ENCODE data around the gene SAMD4A. TPM values are rescaled to one million over a fixed set of nuclear protein-coding genes. Genes with fewer than 3 reads are reported as not detected.

SAMD4A gene
- polyA plus RNA-seq, 3 donors = 3.2 to 8.6 (median 4.2) TPM

GRCh38 chr14:54781961-54782750, 215.2 kb downstream of the SAMD4A start:
- H3K27ac ChIP-seq (ENCODE audit: low read depth in 1 of 2, low read length in 2 of 2) = peak overlapping the region; percentile 95
- peaks cover 88% of the 10 kb centered on the region for H3K4me1 Mint-ChIP-seq
- H3K79me2 ChIP-seq (ENCODE audit: insufficient read depth, low read length) = no peaks in the 10 kb centered on the region
- intact Hi-C loops (cut with micrococcal nuclease) = no loop called here
- H3K4me3 ChIP-seq (replicated peaks in 1 of 3; ENCODE audit: low read depth in 2 of 3, low read length in 3 of 3) = peak overlapping the region; percentile 35 to 77 (median 47)
- no peak for TF ChIP-seq CTCF (IDR thresholded peaks at IDR 0.05)
- H3K4me2 ChIP-seq (replicated peaks; ENCODE audit: extremely low read depth, low read length, poor library complexity, severe bottlenecking) = peak overlapping the region; percentile 78
- peak overlapping the region; percentile 85 for H2AFZ ChIP-seq (ENCODE audit: insufficient read depth, low read depth, low read length, poor library complexity, severe bottlenecking)
- peak overlapping the region; percentile 94 to 100 (median 98) for H3K27ac Mint-ChIP-seq
- H3K36me3 ChIP-seq (replicated peaks in 1 of 2; ENCODE audit: control insufficient read depth in 1 of 2, insufficient read depth in 2 of 2, low read length in 2 of 2) = peaks cover 0 to 5% of the 10 kb centered on the region in 2 donors
- H3K4me1 ChIP-seq (ENCODE audit: control insufficient read depth in 1 of 2, insufficient read depth in 2 of 2, low read length in 2 of 2) = peaks cover 89 to 97% of the 10 kb centered on the region in 2 donors
- WGBS (ENCODE audit: insufficient coverage) = 42% methylated on average over 13 of the region's 21 CpGs
- H3K4me3 Mint-ChIP-seq = peak overlapping the region; percentile 76 to 88
- peaks cover 0 to 5% (median 0%) of the 10 kb centered on the region in 7 donors for H3K9me3 Mint-ChIP-seq
- DNase-seq = no peak
- H3K9me3 ChIP-seq (replicated peaks in 1 of 2; ENCODE audit: control insufficient read depth in 1 of 2, insufficient read depth in 1 of 2, low read length in 2 of 2) = no peaks in the 10 kb centered on the region
- H4K20me1 ChIP-seq (ENCODE audit: insufficient read depth, low read length) = no peaks in the 10 kb centered on the region
- peaks cover 13 to 17% (median 14%) of the 10 kb centered on the region in 3 donors for H3K27me3 Mint-ChIP-seq (ENCODE audit: low read depth in 3 of 3)
- peaks cover 29 to 46% of the 10 kb centered on the region in 2 donors for H3K36me3 Mint-ChIP-seq
- H3K9ac ChIP-seq (ENCODE audit: insufficient read depth, low read length, poor library complexity, severe bottlenecking) = peak overlapping the region; percentile 58
- peaks cover 0 to 6% of the 10 kb centered on the region in 2 donors for H3K27me3 ChIP-seq (ENCODE audit: control insufficient read depth in 2 of 2, insufficient read depth in 2 of 2, low read length in 2 of 2)

GRCh38 chr14:54782751-54783659, 216.1 kb downstream of the SAMD4A start:
- Mint-ChIP-seq H3K27ac (peak overlapping the region; percentile 94 to 100 (median 98)), H3K4me3 (peak overlapping the region; percentile 76 to 88), H3K9me3 (peaks cover 0 to 5% (median 0%) of the 10 kb centered on the region in 7 donors), H3K36me3 (peaks cover 26 to 45% of the 10 kb centered on the region in 2 donors), H3K27me3 (ENCODE audit: low read depth in 3 of 3) (peaks cover 13 to 16% (median 14%) of the 10 kb centered on the region in 3 donors), H3K4me1 (peaks cover 88% of the 10 kb centered on the region)
- whole genome bisulfite sequencing (ENCODE audit: insufficient coverage) = 40% methylated on average over 11 of the region's 14 CpGs
- Histone ChIP-seq H3K36me3 (replicated peaks in 1 of 2; ENCODE audit: control insufficient read depth in 1 of 2, insufficient read depth in 2 of 2, low read length in 2 of 2) (peaks cover 0 to 5% of the 10 kb centered on the region in 2 donors), H3K9ac (ENCODE audit: insufficient read depth, low read length, poor library complexity, severe bottlenecking) (peak overlapping the region; percentile 58), H2AFZ (ENCODE audit: insufficient read depth, low read depth, low read length, poor library complexity, severe bottlenecking) (peak overlapping the region; percentile 85), H3K4me1 (ENCODE audit: control insufficient read depth in 1 of 2, insufficient read depth in 2 of 2, low read length in 2 of 2) (peaks cover 89 to 97% of the 10 kb centered on the region in 2 donors), H4K20me1 (ENCODE audit: insufficient read depth, low read length) (no peaks in the 10 kb centered on the region), H3K9me3 (replicated peaks in 1 of 2; ENCODE audit: control insufficient read depth in 1 of 2, insufficient read depth in 1 of 2, low read length in 2 of 2) (no peaks in the 10 kb centered on the region), H3K27ac (ENCODE audit: low read depth in 1 of 2, low read length in 2 of 2) (peak overlapping the region; percentile 95), H3K27me3 (ENCODE audit: control insufficient read depth in 2 of 2, insufficient read depth in 2 of 2, low read length in 2 of 2) (peaks cover 0 to 6% of the 10 kb centered on the region in 2 donors), H3K4me3 (replicated peaks in 1 of 3; ENCODE audit: low read depth in 2 of 3, low read length in 3 of 3) (peak overlapping the region; percentile 35 to 77 (median 47)), H3K79me2 (ENCODE audit: insufficient read depth, low read length) (no peaks in the 10 kb centered on the region), H3K4me2 (replicated peaks; ENCODE audit: extremely low read depth, low read length, poor library complexity, severe bottlenecking) (peak overlapping the region; percentile 78)
- intact Hi-C loops (cut with micrococcal nuclease) = no loop called here
- TF ChIP-seq CTCF (IDR thresholded peaks at IDR 0.05) = peak; percentile 69
- peak; percentile 76 to 83 (median 82) for DNase-seq
